HG03139 (cell line): Measurements from ENCODE around the gene BMERB1.
"Not testable (repeated sequence)": the region's sequence is repeated elsewhere in the genome, so short reads cannot be mapped to it uniquely, and the experiment has no call there.

Experiments used
- ATAC-seq: cut with Tn5 transposase; IDR thresholded peaks from one replicate; pipeline ENCODE4 v1.9.1; 2021; ENCODE audit not compliant: unreplicated experiment

BMERB1 gene

GRCh38 chr16:15583526-15583925, 149.1 kb downstream of the BMERB1 start:
- ATAC-seq: no peak

- no peak for ATAC-seq
These were observed 151.6 kb downstream of the BMERB1 start for GRCh38 chr16:15585956-15586355.

DNA sequence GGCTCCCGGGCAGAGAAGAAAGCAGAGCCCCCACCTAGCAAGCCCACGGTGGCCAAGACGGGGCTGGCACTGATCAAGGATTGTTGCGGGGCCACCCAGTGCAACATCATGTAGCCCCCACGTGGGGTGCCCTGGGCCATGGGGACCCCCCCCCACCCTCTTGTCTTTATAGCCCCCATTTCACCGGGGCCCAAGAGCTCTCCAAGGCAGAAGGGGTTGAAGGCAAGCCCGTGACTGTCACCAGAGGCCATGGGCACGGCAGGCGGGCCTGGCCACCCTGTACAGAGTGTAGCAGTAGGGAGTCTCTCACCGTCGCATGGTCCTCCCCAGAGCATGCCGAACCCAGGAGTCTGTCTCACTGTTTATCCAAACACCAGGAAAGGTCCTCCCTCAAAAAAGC, 152.3 kb downstream of the BMERB1 start:
- ATAC-seq: no peak

DNA sequence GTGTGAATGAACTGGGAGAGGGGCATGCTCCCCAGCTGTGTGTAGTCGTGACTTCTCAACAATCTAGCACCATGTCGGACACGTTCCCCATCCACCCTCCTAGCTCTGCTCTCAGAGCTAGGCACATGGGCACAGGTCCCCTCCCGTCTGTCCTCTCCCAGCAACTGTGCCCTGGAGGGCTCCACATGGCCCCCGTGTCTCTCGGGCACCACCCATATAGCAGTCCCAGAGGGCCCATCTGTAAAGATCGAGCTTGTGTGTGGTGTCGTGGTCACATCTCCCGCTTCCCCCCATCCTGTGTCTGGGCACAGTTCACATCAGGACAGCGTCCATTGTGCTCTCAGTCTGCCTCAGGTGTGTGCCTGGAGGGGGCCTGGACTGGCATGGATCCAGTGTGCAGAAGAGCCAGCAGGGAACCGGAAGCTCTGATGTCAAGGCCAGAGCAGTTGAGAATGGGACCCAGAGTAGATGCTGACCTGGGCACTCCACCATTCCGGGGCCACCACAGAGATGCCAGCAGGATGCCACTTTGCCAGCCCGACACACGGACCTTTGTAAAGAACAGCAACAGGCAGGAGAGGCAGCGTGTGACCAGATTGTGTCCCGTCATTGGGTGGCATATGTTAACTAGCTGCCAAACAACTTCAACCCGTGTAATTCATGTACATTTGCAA, 152.9 kb downstream of the BMERB1 start:
- no peak for ATAC-seq

GRCh38 chr16:15592324-15592723, 157.9 kb downstream of the BMERB1 start:
- ATAC-seq: no peak

- ATAC-seq: no peak
These were observed 158.8 kb downstream of the BMERB1 start for GRCh38 chr16:15593235-15593634.

DNA sequence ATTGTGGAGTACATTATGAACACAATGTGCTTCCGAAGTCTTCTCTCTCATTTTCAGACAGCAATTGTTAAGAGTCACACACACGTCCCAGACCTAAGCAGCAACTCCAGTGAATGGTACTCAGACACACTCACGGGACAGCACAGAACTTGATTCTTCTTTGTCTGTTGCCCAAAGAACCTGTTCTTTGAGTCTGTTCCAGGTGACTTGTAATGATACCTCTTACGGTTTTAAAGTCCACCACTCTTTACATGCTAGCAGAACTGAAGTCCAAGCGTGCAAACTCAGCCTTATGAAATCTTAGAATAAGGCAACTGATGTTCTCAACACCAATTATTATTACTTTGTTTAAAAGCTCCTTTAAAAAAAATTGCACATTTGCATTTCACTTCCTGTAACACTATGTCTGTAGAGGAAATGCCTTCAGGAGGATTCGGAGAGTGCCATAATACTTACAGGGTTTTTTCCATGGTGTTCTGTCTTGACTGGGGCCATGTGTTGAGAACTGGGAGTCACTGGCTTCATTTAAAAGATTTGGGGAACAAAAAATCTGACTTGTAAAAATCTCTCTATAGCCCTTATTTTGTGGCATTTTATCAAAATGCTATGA, 160.4 kb downstream of the BMERB1 start:
- ATAC-seq: no peak

GRCh38 chr16:15597135-15597534, 162.7 kb downstream of the BMERB1 start:
- no peak for ATAC-seq

DNA sequence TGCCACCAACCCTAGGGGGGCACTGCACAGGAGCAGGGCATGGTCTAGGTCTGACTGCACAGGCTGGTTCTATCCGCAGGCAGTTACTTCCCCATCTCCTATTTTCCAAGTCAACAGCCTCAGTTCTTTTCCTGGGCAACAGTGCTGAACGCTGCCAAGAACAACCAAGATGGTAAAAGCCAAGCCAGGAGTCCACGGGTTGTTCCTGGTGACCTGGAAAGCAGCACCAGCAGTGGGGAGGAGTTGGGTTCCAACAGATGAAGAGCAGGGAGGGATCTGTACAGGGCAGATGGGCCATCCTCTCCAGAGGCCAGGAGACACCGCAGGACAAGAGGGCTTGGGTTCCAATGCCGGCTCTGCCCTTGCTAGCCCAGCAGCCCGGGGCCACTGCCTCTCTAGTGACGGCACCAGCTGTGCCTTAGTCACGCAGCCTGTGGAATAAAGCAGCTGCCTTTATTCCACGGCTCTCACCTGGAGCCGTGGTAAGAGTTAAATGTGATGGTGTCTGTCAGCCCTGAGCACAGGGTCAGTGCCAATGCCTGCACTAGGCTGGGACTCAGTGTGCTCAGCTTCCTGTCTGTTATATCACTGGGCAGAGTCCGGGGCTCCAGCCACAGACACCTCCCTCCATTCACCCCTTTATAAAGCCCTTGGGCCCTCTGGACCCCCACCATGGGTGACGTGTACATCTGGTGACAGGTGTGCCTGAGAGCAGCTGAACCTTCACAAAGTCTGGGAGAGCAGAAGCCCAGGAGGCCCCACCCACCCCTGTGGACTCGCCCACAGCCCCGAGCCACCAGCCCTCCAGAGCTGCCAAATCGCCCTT, 163.6 kb downstream of the BMERB1 start:
- ATAC-seq: no peak

DNA sequence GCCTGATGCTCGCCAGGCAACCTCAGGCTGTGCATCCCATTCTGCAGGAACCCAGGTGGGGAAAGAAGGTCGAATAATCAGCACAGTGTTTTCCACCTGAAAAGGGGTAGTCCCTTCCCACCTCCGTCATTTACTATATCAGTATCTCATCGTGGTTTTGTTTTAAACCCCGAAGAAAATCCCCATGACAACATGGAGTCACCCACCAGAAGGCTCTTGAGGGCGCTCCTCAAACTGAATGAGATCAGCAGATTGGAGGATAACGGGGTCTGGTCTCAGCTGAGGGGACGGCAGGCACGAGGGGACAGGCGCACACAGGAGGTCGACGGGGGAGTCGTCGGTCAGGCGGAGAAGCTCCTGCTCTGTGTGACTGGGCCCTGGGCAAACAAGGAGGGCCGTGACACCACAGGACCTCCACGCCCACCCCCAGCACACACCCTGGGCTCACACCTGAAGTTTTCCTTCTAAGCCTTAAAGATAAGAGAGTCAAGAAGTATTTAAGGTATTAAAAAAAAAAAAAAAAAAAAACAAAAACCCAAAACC, 164.3 kb downstream of the BMERB1 start:
- no peak for ATAC-seq

GRCh38 chr16:15599303-15600070, 165.1 kb downstream of the BMERB1 start:
- no peak for ATAC-seq

- no peak for ATAC-seq
These were observed 167.0 kb downstream of the BMERB1 start for GRCh38 chr16:15601212-15601879.

DNA sequence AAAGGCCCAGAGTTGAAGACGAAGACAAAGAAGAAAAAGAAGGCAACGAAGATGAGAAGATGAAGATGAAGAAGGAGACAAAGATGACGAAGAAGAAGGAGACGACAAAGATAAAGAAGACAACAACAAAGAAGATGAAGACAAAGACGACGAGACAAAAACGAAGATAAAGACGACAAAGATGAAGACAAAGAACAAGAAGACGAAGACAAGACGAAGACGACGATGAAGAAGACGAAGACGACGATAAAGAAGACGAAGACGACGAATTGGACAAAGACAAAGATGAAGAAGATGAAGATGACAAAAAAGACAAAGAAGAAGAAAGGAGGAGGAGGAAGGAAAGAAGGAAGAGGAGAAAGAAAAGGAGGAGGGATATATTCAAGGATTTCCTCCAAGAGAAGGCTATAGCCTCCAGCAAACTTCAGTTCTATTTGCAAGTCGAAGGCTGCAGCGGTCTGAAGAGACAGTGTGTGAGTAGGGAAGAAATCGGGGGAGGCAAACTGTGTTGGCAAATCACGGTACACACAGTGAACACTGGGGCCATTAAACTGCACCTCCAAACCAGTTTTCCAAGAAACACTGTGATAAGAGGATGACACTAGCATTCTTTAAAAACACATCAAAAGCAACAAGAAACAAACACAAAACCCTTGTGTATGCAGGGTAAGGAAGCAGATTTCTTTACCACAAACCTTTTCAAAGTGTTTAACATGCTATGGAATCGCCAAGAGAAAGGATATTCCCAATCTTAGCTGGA, 168.1 kb downstream of the BMERB1 start:
- ATAC-seq: no peak

GRCh38 chr16:15604460-15605440, 170.4 kb downstream of the BMERB1 start:
- ATAC-seq: no peak

GRCh38 chr16:15605839-15606517, 171.6 kb downstream of the BMERB1 start:
- ATAC-seq: no peak

DNA sequence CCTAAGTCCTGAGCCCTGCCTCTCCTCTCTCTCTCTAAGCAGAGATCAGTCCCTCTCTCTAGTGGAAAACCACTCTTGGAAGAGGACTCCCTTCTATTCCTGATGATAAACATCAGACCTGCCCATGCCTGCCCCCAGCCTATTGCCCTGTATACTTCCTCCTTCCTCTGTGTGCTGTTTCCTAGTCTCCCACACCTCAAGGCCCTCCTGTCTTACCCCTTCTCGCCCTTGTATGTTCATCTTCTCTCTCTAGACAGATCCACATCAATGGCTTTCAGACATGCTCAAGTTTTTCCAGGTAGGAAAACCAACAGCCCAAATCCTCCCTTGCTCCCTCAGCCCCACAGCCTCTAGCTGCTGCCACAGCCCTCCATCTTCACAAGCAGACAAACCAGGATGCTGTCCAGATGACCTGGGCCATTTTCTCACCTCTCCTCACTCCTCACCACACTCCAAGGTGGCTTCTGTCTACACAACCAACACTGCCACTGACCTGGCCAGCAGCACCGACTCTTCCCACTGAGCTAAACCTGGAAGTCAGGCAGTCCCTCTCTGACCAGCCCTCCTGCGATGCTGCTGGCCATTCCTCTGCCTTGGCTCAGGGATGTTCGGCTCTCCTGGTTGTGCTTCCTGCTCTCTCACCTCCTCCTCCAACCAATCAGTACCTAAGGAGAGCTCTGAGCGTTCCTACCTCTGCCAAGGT, 172.3 kb downstream of the BMERB1 start:
- no peak for ATAC-seq

DNA sequence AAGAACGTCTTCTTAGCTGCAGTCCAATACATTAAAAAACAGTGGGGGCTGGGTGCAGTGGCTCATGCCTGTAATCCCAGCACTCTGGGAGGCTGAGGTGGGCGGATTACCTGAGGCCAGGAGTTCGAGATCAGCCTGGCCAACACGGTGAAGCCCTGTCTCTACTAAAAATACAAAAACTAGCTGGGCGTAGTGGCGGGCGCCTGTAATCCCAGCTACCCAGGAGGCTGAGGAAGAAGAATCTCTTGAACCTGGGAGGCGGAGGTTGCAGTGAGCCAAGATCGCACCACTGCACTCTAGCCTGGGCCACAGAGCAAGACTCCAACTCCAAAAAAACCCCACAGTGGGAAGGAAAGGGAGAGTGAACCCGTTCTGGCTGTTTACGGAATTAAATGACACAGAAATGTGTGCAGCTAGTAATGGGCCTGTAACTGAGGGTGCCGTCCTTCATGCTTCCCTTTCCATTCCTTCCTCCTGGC, 172.9 kb downstream of the BMERB1 start:
- not testable (repeated sequence) for ATAC-seq
